Vagina (tissue), 2 donors: ENCODE results near the gene NANOGP8. TPM values are rescaled to one million over a fixed set of nuclear protein-coding genes. Genes with fewer than 3 reads are reported as not detected.

ENCODE experiments used
- DNase-seq, 2 donors: peaks; one replicate each; pipeline ENCODE4 v3.0.0-alpha.2; 2017; ENCODE audit errors: extremely low spot score in 2 of 2
- H3K27ac ChIP-seq: fragments of 200-600 bp; sonication (generic); one replicate; pipeline ENCODE4 v1.5.1; 2019
- H3K27me3 ChIP-seq: fragments of 200-600 bp; sonication (generic); one replicate; pipeline ENCODE4 v1.5.1; 2019
- H3K36me3 ChIP-seq, 2 donors: fragments of 200-600 bp; sonication (generic); one replicate each; pipeline ENCODE4 v1.5.1; 2017 to 2019
- H3K4me1 ChIP-seq: fragments of 200-600 bp; sonication (generic); one replicate; pipeline ENCODE4 v1.5.1; 2019
- H3K4me3 ChIP-seq, 2 donors: fragments of 200-600 bp; sonication (generic); 1 replicate in 1 of 2; 2 replicates in 1 of 2; pipeline ENCODE4 v1.5.1; 2016 to 2019
- H3K9me3 ChIP-seq: fragments of 200-600 bp; sonication (generic); one replicate; pipeline ENCODE4 v1.5.1; 2019
- CTCF ChIP-seq, 3 experiments: fragments of 450-650 bp in 2 of 3; fragments of 200-600 bp in 1 of 3; sonication (generic) in 1 of 3; IDR thresholded peaks; one replicate each; pipeline ENCODE4 v1.5.1; 2017 to 2019; ENCODE audit warnings: antibody characterized with exemption in 3 of 3, mild to moderate bottlenecking in 2 of 3, moderate library complexity in 2 of 3
- POLR2A ChIP-seq, 2 donors: fragments of 450-650 bp; IDR thresholded peaks; one replicate each; pipeline ENCODE4 v1.6.1; 2017; ENCODE audit warnings: antibody characterized with exemption in 2 of 2, mild to moderate bottlenecking in 2 of 2, moderate library complexity in 2 of 2
- POLR2AphosphoS5 ChIP-seq, 2 donors: sonication (generic); formaldehyde crosslinking; IDR thresholded peaks; one replicate each; pipeline ENCODE4 v1.9.0; 2017; ENCODE audit warnings: antibody characterized with exemption in 2 of 2, mild to moderate bottlenecking in 2 of 2, low read depth in 1 of 2; ENCODE audit not compliant: insufficient read depth in 1 of 2
- intact Hi-C: fragments of 100-400 bp; cut with DNase I; formaldehyde crosslinking; loops from one replicate; pipeline ENCODE4 v1.15.1; 2023
- total RNA-seq: library from RNA; depleted of rRNA; stranded (reverse); fragments of >200 nt; gene quantifications from one replicate; pipeline ENCODE4 v1.2.3, GENCODE V29; 2016

NANOGP8 gene
- total RNA-seq, 1 donor from 2014 or later = not detected

DNA sequence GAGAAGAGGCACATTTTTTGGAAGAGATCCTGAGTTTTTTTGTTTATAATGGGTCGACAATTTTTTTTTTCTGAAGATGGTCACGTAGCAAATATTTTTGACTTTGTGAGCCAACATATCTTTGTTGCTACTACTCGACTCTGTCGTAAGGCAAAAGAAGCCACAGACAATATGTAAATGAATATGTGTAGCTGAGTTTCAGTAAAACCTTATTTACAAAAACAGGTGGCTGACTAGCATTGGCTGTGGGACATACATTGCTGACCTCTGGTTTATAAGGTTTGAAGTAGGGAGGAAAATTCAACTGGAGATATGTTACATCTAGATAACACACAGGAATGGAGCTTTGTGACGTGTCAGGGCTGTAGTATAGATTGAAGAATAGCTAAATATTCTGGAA is 22.5 kb upstream of the NANOGP8 start:
- no peak for DNase-seq
- Histone ChIP-seq H3K27ac (no peak overlapping the region), H3K4me3 (no peak overlapping the region), H3K36me3 (no peaks in the 10 kb centered on the region), H3K9me3 (no peaks in the 10 kb centered on the region), H3K27me3 (no peaks in the 10 kb centered on the region), H3K4me1 (no peaks in the 10 kb centered on the region)
- TF ChIP-seq POLR2A (IDR thresholded peaks at IDR 0.05) (no peak), POLR2AphosphoS5 (IDR thresholded peaks at IDR 0.05; ENCODE audit: insufficient read depth in 1 of 2, low read depth in 1 of 2) (no peak), CTCF (IDR thresholded peaks at IDR 0.05) (no peak)
- intact Hi-C loops = no loop called here

DNA sequence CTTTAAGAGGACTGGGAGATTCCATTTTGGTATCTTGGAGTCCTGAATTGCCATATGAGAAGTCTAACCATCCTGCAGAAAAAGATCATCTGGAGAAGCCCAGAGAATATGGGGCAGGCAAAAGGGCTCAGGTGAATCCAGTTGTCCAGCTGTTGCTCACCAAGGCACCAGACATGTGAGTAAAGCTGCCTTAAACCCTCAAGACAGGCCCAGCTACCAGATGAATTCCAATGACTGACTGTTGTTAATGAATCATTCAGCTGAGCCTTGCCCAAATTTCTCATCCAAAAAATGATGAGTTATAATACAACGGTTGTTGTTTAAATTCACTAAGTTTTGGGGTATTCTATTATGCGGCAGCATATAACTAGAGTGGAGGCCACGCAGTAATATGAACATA is 22.0 kb upstream of the NANOGP8 start:
- Histone ChIP-seq H3K27me3 (no peaks in the 10 kb centered on the region), H3K27ac (no peak overlapping the region), H3K4me3 (no peak overlapping the region), H3K9me3 (no peaks in the 10 kb centered on the region), H3K4me1 (no peaks in the 10 kb centered on the region), H3K36me3 (no peaks in the 10 kb centered on the region)
- no peak for TF ChIP-seq CTCF (IDR thresholded peaks at IDR 0.05)
- TF ChIP-seq POLR2AphosphoS5 (IDR thresholded peaks at IDR 0.05; ENCODE audit: insufficient read depth in 1 of 2, low read depth in 1 of 2) = no peak
- TF ChIP-seq POLR2A (IDR thresholded peaks at IDR 0.05) = no peak
- no peak for DNase-seq
- intact Hi-C loops = no loop called here

DNA sequence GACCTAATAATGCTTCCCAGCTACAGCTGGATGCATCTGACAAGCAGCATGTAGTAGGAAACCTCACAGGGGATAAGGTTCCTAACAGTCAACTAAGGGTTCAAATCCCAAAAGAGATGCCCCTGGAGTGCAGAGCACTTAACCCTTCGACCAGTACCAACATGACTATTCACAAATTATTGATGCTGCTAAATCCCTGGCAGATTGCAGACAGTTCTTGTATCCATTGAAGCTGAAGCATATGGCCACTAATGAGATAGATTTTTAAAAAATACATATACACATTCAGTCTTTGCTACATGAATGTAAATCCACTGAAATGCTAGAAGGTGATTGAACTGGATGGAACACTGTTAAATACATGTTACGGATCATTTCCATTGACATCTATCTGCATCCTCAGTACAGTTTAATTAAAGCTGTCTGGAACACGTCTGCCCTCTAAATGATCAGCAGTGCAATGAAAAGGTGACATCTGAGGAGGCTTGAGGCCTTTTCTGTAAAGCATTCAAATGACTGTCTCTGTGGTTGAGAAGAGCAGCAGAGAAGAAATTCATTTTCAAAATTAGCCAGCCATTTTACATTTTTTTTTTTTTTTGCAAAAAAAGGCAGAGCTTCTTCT is 19.5 kb upstream of the NANOGP8 start:
- H3K9me3 ChIP-seq = no peaks in the 10 kb centered on the region
- intact Hi-C loops = no loop called here
- no peaks in the 10 kb centered on the region for H3K4me1 ChIP-seq
- no peak for TF ChIP-seq POLR2A (IDR thresholded peaks at IDR 0.05)
- no peak for TF ChIP-seq POLR2AphosphoS5 (IDR thresholded peaks at IDR 0.05; ENCODE audit: insufficient read depth in 1 of 2, low read depth in 1 of 2)
- TF ChIP-seq CTCF (IDR thresholded peaks at IDR 0.05) = no peak
- DNase-seq = no peak
- no peak overlapping the region for H3K4me3 ChIP-seq
- no peaks in the 10 kb centered on the region for H3K36me3 ChIP-seq
- no peaks in the 10 kb centered on the region for H3K27me3 ChIP-seq
- H3K27ac ChIP-seq = no peak overlapping the region

DNA sequence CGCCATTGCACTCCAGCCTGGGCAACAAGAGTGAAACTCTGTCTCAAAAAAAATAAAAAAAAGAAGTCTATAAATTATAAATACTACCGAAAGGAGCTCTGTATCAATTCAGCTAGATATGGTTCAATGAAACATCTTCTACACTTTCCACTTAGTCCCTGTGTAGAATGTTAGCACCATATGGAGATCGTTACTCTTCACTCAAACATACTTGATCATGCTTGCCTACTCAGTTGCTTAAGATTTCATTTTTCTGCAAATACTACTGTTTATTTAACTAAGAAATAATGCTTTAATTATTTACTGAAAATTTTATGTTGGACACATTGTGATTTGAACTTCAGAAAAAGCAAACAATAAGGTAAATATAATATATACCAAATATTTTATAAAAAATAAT is 17.1 kb upstream of the NANOGP8 start:
- DNase-seq = no peak
- no peak overlapping the region for H3K27ac ChIP-seq
- intact Hi-C loops = no loop called here
- H3K27me3 ChIP-seq = no peaks in the 10 kb centered on the region
- no peaks in the 10 kb centered on the region for H3K9me3 ChIP-seq
- H3K4me1 ChIP-seq = no peaks in the 10 kb centered on the region
- TF ChIP-seq POLR2A (IDR thresholded peaks at IDR 0.05) = no peak
- TF ChIP-seq CTCF (IDR thresholded peaks at IDR 0.05) = no peak
- no peaks in the 10 kb centered on the region for H3K36me3 ChIP-seq
- no peak overlapping the region for H3K4me3 ChIP-seq

GRCh38 chr15:35101335-35101734 is 16.2 kb upstream of the NANOGP8 start:
- intact Hi-C loops = no loop called here
- no peaks in the 10 kb centered on the region for H3K9me3 ChIP-seq
- TF ChIP-seq CTCF (IDR thresholded peaks at IDR 0.05) (no peak), POLR2AphosphoS5 (IDR thresholded peaks at IDR 0.05; ENCODE audit: insufficient read depth in 1 of 2, low read depth in 1 of 2) (no peak)

More at GRCh38 chr15:35101335-35101734, 16.2 kb upstream of the NANOGP8 start:
- DNase-seq = no peak
- no peaks in the 10 kb centered on the region for H3K36me3 ChIP-seq
- H3K27ac ChIP-seq = no peak overlapping the region
- H3K27me3 ChIP-seq = no peaks in the 10 kb centered on the region
- H3K4me3 ChIP-seq = no peak overlapping the region
- no peaks in the 10 kb centered on the region for H3K4me1 ChIP-seq
